T-cell (primary cell): ENCODE measurements around the gene KDM4B. TPM values are rescaled to one million over a fixed set of nuclear protein-coding genes. Genes with fewer than 3 reads are reported as not detected.

Experiments used
- ATAC-seq, 4 experiments: fragments of 200-7000 bp in 3 of 4; fragments of 150-1000 bp in 1 of 4; cut with Tn5 transposase; replicated peaks in 1 of 4; 1 replicate in 3 of 4; 2 replicates in 1 of 4; pipeline ENCODE4 v1.10.0; 2021; ENCODE audit warnings: moderate library complexity in 3 of 4, mild to moderate bottlenecking in 2 of 4, moderate number of reproducible peaks in 1 of 4
- CTCF ChIA-PET, 2 donors: fragments of 300-600 bp; sonication (Branson Sonifier 250); formaldehyde crosslinking; loops; one replicate each; lab custom pipeline; 2022; ENCODE audit warnings: antibody characterized with exemption in 2 of 2; lab: Charles Lee
- POLR2A ChIA-PET, 2 donors: fragments of 300-600 bp; sonication (Branson Sonifier 250); formaldehyde crosslinking; loops; one replicate each; lab custom pipeline; 2022; ENCODE audit warnings: antibody characterized with exemption in 2 of 2; lab: Charles Lee
- DNase-seq, 35 experiments: peaks; one replicate each; pipeline versions ENCODE4 v3.0.0 to v3.0.0-alpha.2; 2013 to 2023
- H3K27ac ChIP-seq: one replicate; pipeline ENCODE4 v1.5.1; 2013; ENCODE audit warnings: low read length
- H3K27me3 ChIP-seq, 2 experiments: replicated peaks in 1 of 2; 1 replicate in 1 of 2; 2 replicates in 1 of 2; pipeline versions ENCODE4 v1.6.1 to v1.7.0; 2013; ENCODE audit warnings: low read length in 1 of 2, mixed read lengths in 1 of 2; ENCODE audit not compliant: control insufficient read depth in 2 of 2, insufficient read depth in 2 of 2; ENCODE audit errors: extremely low read depth in 1 of 2
- H3K36me3 ChIP-seq, 2 donors: 1 replicate in 1 of 2; 2 replicates in 1 of 2; pipeline versions ENCODE4 v1.6.1 to v1.7.0; 2013; ENCODE audit warnings: low read length in 1 of 2; ENCODE audit not compliant: control insufficient read depth in 2 of 2, insufficient read depth in 1 of 2; ENCODE audit errors: extremely low read depth in 1 of 2
- H3K4me1 ChIP-seq, 2 experiments: 1 replicate in 1 of 2; 2 replicates in 1 of 2; pipeline versions ENCODE4 v1.6.1 to v1.7.0; 2013; ENCODE audit warnings: low read length in 2 of 2, mixed read lengths in 1 of 2; ENCODE audit not compliant: insufficient read depth in 2 of 2, control insufficient read depth in 1 of 2; ENCODE audit errors: extremely low read depth in 1 of 2
- H3K4me3 ChIP-seq, 2 donors: 1 replicate in 1 of 2; 2 replicates in 1 of 2; pipeline versions ENCODE4 v1.5.1 to v1.7.0; 2013; ENCODE audit warnings: mild to moderate bottlenecking in 2 of 2, low read length in 1 of 2, moderate library complexity in 1 of 2; ENCODE audit not compliant: control insufficient read depth in 1 of 2; ENCODE audit errors: extremely low read depth in 1 of 2
- H3K9me3 ChIP-seq: 2 replicates; pipeline ENCODE4 v1.7.0; 2013
- H3K27ac Mint-ChIP-seq, 2 donors: one replicate each; pipeline ENCODE4 v1.8.0; 2020 to 2021; ENCODE audit warnings: mild to moderate bottlenecking in 2 of 2, mixed read lengths in 2 of 2
- H3K27me3 Mint-ChIP-seq, 2 donors: one replicate each; pipeline ENCODE4 v1.8.0; 2021 to 2022; ENCODE audit warnings: mixed read lengths in 2 of 2
- H3K36me3 Mint-ChIP-seq: one replicate; pipeline ENCODE4 v1.8.0; 2021; ENCODE audit warnings: mixed read lengths
- H3K4me1 Mint-ChIP-seq, 3 donors: one replicate each; pipeline ENCODE4 v1.8.0; 2020 to 2022; ENCODE audit warnings: mixed read lengths in 3 of 3, mild to moderate bottlenecking in 1 of 3
- H3K4me3 Mint-ChIP-seq, 3 donors: one replicate each; pipeline ENCODE4 v1.8.0; 2020 to 2022; ENCODE audit warnings: mild to moderate bottlenecking in 3 of 3, mixed read lengths in 3 of 3, moderate library complexity in 3 of 3
- H3K9me3 Mint-ChIP-seq, 3 donors: one replicate each; pipeline ENCODE4 v1.8.0; 2020 to 2022; ENCODE audit warnings: mixed read lengths in 3 of 3
- WGBS: methylation state at CpG from one replicate; pipeline ENCODE4 v1.1.5; 2013; ENCODE audit warnings: missing lambda C conversion rate; ENCODE audit not compliant: insufficient coverage; 5-methylcytosine and 5-hydroxymethylcytosine counted together
- total RNA-seq, 35 experiments: library from RNA in 6 of 35; stranded (reverse) in 6 of 35; fragments of 120-200 nt in 1 of 35; gene quantifications; one replicate each; pipeline versions ENCODE4 v1.2.1 to v1.2.4 and lab custom pipeline; 2013 to 2026

The KDM4B gene
- total RNA-seq, 5 donors from 2014 or later (not counting 1 experiment from before 2014, with no cell fraction given) = 44.6 to 59.2 (median 47.8) TPM

GRCh38 chr19:5144545-5145179, 175.7 kb downstream of the KDM4B start:
- WGBS = 96% methylated on average over 16 of the region's 23 CpGs
- POLR2A ChIA-PET = no interaction called here
- DNase-seq = no peak

DNA sequence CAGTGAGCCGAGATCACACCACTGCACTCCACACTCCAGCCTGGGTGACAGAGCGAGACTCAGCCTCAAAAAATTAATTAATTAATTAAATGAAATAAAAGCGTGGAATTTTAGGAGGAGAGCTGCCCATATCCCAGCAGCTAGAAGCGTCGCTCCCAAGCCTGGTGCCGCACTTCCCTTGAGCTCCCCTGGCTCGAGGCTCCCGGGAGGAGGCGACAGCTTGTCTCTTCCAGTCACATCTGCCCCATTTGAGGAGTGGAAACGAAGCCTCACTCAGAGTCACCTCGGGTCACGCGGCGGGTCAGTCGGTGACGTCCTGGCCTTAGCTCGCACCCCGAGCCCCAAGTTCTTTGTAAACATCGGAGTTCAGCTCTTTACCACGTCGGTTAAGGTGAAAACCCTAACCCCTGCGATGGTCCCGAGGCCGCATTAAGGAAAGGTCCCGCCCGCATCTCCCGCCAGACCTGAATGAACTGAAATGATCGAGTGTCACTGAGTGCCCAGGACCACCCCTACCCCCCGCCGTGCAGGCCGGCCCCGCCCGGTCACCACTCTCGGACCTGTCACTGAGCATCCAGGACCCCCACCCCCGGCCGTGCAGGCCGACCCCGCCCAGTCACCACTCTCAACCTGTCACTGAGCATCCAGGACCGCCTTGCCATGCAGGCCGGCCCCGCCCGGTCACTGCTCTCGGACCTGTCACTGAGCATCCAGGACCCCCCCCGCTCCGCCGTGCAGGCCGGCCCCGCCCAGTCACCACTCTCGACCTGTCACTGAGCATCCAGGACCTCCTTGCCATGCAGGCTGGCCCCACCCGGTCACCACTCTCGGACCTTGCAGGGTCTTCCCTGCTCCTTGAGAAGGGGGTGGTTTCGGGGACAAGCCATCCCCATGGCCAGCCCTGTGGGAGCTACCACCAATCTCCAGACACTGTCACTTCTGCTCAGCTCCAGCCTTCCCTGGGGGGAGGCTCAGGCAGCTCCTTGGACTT, 176.9 kb downstream of the KDM4B start:
- Mint-ChIP-seq H3K36me3 (peaks cover 30% of the 10 kb centered on the region), H3K27me3 (no peaks in the 10 kb centered on the region), H3K4me3 (no peak overlapping the region), H3K9me3 (no peaks in the 10 kb centered on the region), H3K27ac (no peak overlapping the region), H3K4me1 (peaks cover 9 to 14% (median 12%) of the 10 kb centered on the region in 3 donors)
- peaks cover 0 to 27% of the 10 kb centered on the region in 2 experiments for H3K4me1 ChIP-seq
- H3K9me3 ChIP-seq = no peaks in the 10 kb centered on the region
- ATAC-seq = no peak
- peaks cover 19 to 34% of the 10 kb centered on the region in 2 donors for H3K36me3 ChIP-seq
- no peak overlapping the region for H3K27ac ChIP-seq
- H3K4me3 ChIP-seq = no peak overlapping the region
- ChIA-PET POLR2A (no interaction called here), CTCF (interaction anchor here in 1 of 2 donors (0.7 kb wide), 1 partner anchor 17 kb away, joined by 4 read pairs; no protein-coding TSS in a partner anchor)
- H3K27me3 ChIP-seq = no peaks in the 10 kb centered on the region
- WGBS = 97% methylated on average over 41 of the region's 52 CpGs
- DNase-seq = no peak

More at GRCh38 chr19:5144545-5145179, 175.7 kb downstream of the KDM4B start:
- no peak overlapping the region for H3K27ac Mint-ChIP-seq
- CTCF ChIA-PET = no interaction called here
- Histone ChIP-seq H3K36me3 (peaks cover 29 to 38% of the 10 kb centered on the region in 2 donors), H3K27ac (no peak overlapping the region), H3K9me3 (no peaks in the 10 kb centered on the region), H3K4me1 (peaks cover 3 to 37% of the 10 kb centered on the region in 2 experiments), H3K4me3 (no peak overlapping the region), H3K27me3 (no peaks in the 10 kb centered on the region)
- peaks cover 12 to 25% (median 18%) of the 10 kb centered on the region in 3 donors for H3K4me1 Mint-ChIP-seq
- H3K27me3 Mint-ChIP-seq = no peaks in the 10 kb centered on the region
- H3K9me3 Mint-ChIP-seq = no peaks in the 10 kb centered on the region
- ATAC-seq = no peak
- H3K4me3 Mint-ChIP-seq = no peak overlapping the region
- peaks cover 33% of the 10 kb centered on the region for H3K36me3 Mint-ChIP-seq

DNA sequence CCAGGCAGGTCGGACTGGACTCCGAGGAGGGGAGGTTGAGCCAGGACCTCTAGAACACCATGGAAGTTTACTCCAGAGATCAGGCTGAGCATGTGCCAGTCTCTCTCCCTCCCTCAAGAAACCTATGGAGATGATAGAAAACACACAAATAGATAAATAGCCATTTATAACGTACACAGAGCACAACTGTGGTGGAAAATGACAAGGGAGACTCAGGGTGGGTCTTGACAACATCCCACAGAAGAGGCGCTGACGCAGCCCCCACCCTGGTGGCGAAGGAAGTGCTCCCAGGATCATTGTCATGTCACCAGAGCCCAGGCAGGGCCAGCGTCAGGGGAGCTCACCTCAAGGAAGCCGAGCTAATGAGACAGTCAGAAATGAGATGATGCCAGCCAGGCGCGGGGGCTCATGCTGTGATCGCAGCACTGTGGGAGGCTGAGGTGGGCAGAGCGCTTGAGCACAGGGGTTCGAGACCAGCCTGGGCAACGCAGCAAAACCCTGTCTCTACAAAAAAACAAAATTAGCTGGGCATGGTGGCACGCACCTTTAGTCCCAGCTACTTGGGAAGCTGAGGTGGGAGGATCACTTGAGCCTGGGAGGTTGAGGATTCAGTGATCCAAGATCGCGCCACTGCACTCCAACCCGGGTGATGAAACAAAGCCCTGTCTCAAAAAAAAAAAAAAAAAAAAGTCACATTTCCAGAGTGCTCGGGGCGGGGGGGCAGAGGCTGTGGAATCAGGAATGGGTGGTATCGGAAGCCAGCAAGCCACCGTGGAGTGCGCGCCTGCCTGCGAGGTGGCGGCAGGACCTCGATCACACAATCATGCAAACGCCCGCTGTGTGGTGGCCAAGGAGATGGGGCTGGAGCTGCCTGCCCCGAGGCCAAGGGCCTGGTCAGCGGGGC, 178.4 kb downstream of the KDM4B start:
- Histone ChIP-seq H3K4me1 (peaks cover 0 to 15% of the 10 kb centered on the region in 2 experiments), H3K4me3 (no peak overlapping the region), H3K27ac (no peak overlapping the region), H3K36me3 (peaks cover 10 to 21% of the 10 kb centered on the region in 2 donors), H3K9me3 (no peaks in the 10 kb centered on the region), H3K27me3 (no peaks in the 10 kb centered on the region)
- no peak for DNase-seq
- no peak for ATAC-seq
- H3K27me3 Mint-ChIP-seq = no peaks in the 10 kb centered on the region
- peaks cover 30% of the 10 kb centered on the region for H3K36me3 Mint-ChIP-seq
- 96% methylated on average over 16 of the region's 31 CpGs for WGBS
- POLR2A ChIA-PET = no interaction called here
- peaks cover 9 to 12% (median 10%) of the 10 kb centered on the region in 3 donors for H3K4me1 Mint-ChIP-seq
- CTCF ChIA-PET = no interaction called here
- no peak overlapping the region for H3K27ac Mint-ChIP-seq
- no peaks in the 10 kb centered on the region for H3K9me3 Mint-ChIP-seq
- H3K4me3 Mint-ChIP-seq = no peak overlapping the region

DNA sequence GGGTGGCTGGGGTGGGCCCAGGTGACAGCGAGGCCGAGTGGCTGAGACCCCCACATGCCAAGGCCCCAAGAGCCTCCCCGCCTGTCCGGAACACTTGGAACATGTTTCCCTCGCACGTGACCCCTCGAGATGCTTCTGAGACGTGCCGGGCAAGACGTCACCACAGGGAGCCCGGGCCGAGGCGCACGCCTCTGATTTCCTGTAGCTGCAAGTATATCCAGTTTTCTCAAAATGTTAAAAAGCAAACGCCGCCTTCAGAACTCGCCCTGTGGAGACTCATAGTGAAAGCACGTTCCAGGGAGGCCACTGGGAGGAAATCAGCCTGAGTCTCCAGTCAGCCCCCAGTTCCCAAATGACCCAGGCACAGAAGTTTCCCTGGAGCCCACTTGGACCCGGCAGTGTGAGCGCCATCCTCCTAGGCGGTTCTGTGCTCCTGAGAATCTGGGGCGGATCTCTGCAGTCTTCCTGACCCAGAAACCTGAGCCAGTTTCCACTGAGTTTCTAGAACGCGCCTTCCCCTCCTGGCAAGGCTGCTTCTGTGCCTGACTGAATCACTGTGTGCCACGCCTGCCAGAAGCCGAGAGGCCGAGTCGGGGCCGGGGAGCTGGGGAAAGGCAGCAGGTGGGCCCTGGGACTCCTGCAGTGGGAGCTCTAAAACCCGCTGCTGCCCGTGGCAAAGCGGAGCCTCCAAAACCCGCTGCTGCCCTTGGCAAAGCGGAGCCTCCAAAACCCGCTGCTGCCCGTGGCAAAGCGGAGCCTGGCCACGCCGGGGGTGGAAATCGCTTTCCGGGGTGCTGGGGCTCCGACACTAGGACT, 179.3 kb downstream of the KDM4B start:
- Mint-ChIP-seq H3K4me1 (peaks cover 3 to 6% (median 5%) of the 10 kb centered on the region in 3 donors), H3K4me3 (no peak overlapping the region), H3K9me3 (no peaks in the 10 kb centered on the region), H3K27me3 (no peaks in the 10 kb centered on the region), H3K27ac (no peak overlapping the region), H3K36me3 (peaks cover 30% of the 10 kb centered on the region)
- ChIA-PET POLR2A (no interaction called here), CTCF (no interaction called here)
- ATAC-seq (no peak), DNase-seq (no peak)
- H3K4me3 ChIP-seq = no peak overlapping the region
- H3K27ac ChIP-seq = no peak overlapping the region
- H3K27me3 ChIP-seq = no peaks in the 10 kb centered on the region
- H3K36me3 ChIP-seq = peaks cover 9 to 17% of the 10 kb centered on the region in 2 donors
- H3K9me3 ChIP-seq = no peaks in the 10 kb centered on the region
- H3K4me1 ChIP-seq = peaks cover 0 to 7% of the 10 kb centered on the region in 2 experiments
- 87% methylated on average over 37 of the region's 42 CpGs for WGBS

DNA sequence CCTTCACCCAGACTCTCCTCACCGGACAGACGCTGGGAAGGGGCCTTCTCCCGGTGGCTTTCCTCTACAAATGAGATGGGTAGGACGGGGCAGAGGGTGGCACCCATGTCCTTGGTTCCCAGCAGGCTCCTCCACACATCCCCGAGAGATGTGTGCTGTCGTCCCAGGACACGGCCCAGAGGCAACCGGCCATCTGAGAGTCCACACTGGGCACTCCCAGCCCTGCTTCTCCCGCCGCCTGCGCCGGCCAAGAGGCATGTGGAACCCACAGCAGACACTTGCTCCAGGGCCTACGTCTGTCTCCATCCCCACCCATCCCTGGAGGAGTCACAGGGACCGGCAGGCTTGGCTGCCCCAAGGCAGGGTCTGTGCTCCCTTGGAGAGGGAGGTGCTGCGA, 179.9 kb downstream of the KDM4B start:
- peaks cover 30% of the 10 kb centered on the region for H3K36me3 Mint-ChIP-seq
- Histone ChIP-seq H3K4me1 (peaks cover 0 to under 1% of the 10 kb centered on the region in 2 experiments), H3K4me3 (no peak overlapping the region), H3K27ac (no peak overlapping the region), H3K27me3 (no peaks in the 10 kb centered on the region), H3K9me3 (no peaks in the 10 kb centered on the region), H3K36me3 (peaks cover 9 to 13% of the 10 kb centered on the region in 2 donors)
- H3K4me1 Mint-ChIP-seq = peaks cover 0 to 2% (median 2%) of the 10 kb centered on the region in 3 donors
- no peak overlapping the region for H3K4me3 Mint-ChIP-seq
- H3K27ac Mint-ChIP-seq = no peak overlapping the region
- ATAC-seq (no peak), DNase-seq (no peak)
- 92% methylated on average over 9 of the region's 15 CpGs for WGBS
- ChIA-PET CTCF (no interaction called here), POLR2A (no interaction called here)
- no peaks in the 10 kb centered on the region for H3K27me3 Mint-ChIP-seq
- no peaks in the 10 kb centered on the region for H3K9me3 Mint-ChIP-seq
